HEK293T (cell line): Measurements from ENCODE around the gene RAB11FIP4.

Experiments used
- CTBP1 ChIP-seq: fragments of 450-650 bp; IDR thresholded peaks from 2 replicates; pipeline ENCODE4 v1.6.1; 2016; ENCODE audit warnings: borderline replicate concordance
- FOXA1 ChIP-seq: fragments of 450-650 bp; IDR thresholded peaks from 2 replicates; pipeline ENCODE4 v1.6.1; 2016; ENCODE audit warnings: mild to moderate bottlenecking
- FOXK2 ChIP-seq: fragments of 450-650 bp; IDR thresholded peaks from 2 replicates; pipeline ENCODE4 v1.6.1; 2016; ENCODE audit warnings: mild to moderate bottlenecking
- FOXM1 ChIP-seq: fragments of 450-650 bp; IDR thresholded peaks from 2 replicates; pipeline ENCODE4 v1.6.1; 2017; ENCODE audit warnings: mild to moderate bottlenecking, borderline replicate concordance
- LEF1 ChIP-seq: fragments of 450-650 bp; IDR thresholded peaks from 2 replicates; pipeline ENCODE4 v1.6.1; 2017; ENCODE audit warnings: mild to moderate bottlenecking, borderline replicate concordance
- SP1 ChIP-seq: fragments of 450-650 bp; IDR thresholded peaks from 2 replicates; pipeline ENCODE4 v1.6.1; 2017
- SUZ12 ChIP-seq: fragments of 450-650 bp; IDR thresholded peaks from 2 replicates; pipeline ENCODE4 v1.6.1; 2016; ENCODE audit warnings: mild to moderate bottlenecking
- ZNF384 ChIP-seq: fragments of 450-650 bp; IDR thresholded peaks from 2 replicates; pipeline ENCODE4 v1.6.1; 2016
- TF ChIP-seq, protein P1 (sequence below): fragments of 450-650 bp; IDR thresholded peaks from 2 replicates; pipeline ENCODE4 v1.6.1; 2016

DNA sequence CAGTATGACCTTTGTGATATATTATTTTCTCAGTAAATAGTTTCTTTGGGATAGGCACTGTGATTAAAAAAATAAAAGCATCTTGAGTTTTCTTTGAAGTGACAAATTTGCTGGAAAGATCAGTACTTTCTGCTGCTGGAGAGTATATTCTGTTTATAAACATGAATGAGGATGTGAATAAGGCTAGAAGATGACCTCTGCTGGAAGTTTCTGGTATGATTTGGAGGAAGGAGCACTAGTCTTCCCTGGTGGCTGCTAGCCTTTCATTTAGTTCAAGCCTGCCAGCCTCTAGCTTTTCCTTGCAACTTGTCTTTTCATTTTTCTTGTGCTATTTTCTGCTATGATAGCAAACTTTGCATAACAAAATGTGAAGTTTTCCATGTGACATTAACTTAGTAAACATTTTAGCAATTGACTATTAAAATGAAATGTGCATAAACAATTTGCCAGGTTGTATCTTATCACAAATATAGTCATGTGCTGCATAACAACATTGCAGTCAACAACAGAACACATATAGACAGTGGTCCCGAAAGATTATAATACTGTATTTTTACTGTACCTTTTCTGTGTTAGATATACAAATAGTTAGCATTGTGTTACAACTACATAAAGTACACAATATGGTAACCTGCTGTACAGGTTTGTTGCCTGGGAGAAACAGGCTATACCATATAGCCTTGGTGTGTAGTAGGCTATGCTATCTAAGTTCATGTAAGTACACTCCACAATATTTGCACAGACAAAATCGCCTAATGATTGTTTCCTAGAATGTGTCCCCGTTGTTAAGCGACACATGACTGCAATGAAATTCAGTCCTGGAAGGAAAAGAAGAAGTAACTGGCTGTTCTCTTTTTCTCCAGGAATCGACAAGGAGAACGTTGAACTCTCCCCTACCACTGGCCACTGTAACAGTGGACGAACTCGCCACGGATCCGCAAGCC is 18.1 kb upstream of the RAB11FIP4 start:
- TF ChIP-seq FOXM1 (no peak), ZNF384 (no peak), FOXA1 (no peak), SUZ12 (no peak), SP1 (no peak), FOXK2 (no peak), LEF1 (no peak), CTBP1 (no peak)
- TF ChIP-seq, protein P1, sequence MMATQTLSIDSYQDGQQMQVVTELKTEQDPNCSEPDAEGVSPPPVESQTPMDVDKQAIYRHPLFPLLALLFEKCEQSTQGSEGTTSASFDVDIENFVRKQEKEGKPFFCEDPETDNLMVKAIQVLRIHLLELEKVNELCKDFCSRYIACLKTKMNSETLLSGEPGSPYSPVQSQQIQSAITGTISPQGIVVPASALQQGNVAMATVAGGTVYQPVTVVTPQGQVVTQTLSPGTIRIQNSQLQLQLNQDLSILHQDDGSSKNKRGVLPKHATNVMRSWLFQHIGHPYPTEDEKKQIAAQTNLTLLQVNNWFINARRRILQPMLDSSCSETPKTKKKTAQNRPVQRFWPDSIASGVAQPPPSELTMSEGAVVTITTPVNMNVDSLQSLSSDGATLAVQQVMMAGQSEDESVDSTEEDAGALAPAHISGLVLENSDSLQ, result no peak
